Measurements from ENCODE around the gene LLGL2. TPM values are rescaled to one million over a fixed set of nuclear protein-coding genes. Genes with fewer than 3 reads are reported as not detected.

Gene LLGL2
- total and polyA plus RNA-seq, 5 donors from 2014 or later, result 13.6 to 44.1 (median 17.5) TPM

- Histone ChIP-seq H3K4me1 (ENCODE audit: control insufficient read depth, insufficient read depth, low read length, poor library complexity, severe bottlenecking) (no peaks in the 10 kb centered on the region), H3K27me3 (ENCODE audit: control insufficient read depth, insufficient read depth, low read length) (no peaks in the 10 kb centered on the region), H3K36me3 (ENCODE audit: control insufficient read depth, insufficient read depth, low read length) (no peaks in the 10 kb centered on the region), H3K4me3 (ENCODE audit: low read depth, low read length) (no peak overlapping the region), H3K9me3 (ENCODE audit: control insufficient read depth in 2 of 2, low read length in 2 of 2) (no peaks in the 10 kb centered on the region), H3K27ac (ENCODE audit: insufficient read depth, low read length, poor library complexity, severe bottlenecking) (no peak overlapping the region)
- ATAC-seq (ENCODE audit: low read depth in 2 of 2), result peak; percentile 62 to 68
- H3K36me3 Mint-ChIP-seq, result no peaks in the 10 kb centered on the region
- no peak overlapping the region for H3K4me3 Mint-ChIP-seq
- H3K27ac Mint-ChIP-seq, result no peak overlapping the region
- no peaks in the 10 kb centered on the region for H3K27me3 Mint-ChIP-seq
- H3K9me3 Mint-ChIP-seq, result no peaks in the 10 kb centered on the region
- H3K4me1 Mint-ChIP-seq, result peaks cover 0 to 5% (median 0%) of the 10 kb centered on the region in 4 donors
- peak; percentile 28 to 47 (median 45) for DNase-seq
These were observed 75.8 kb downstream of the LLGL2 start for GRCh38 chr17:75601057-75601987.

- no peaks in the 10 kb centered on the region for H3K36me3 Mint-ChIP-seq
- Histone ChIP-seq H3K36me3 (ENCODE audit: control insufficient read depth, insufficient read depth, low read length) (no peaks in the 10 kb centered on the region), H3K4me3 (ENCODE audit: low read depth, low read length) (no peak overlapping the region), H3K27ac (ENCODE audit: insufficient read depth, low read length, poor library complexity, severe bottlenecking) (no peak overlapping the region), H3K27me3 (ENCODE audit: control insufficient read depth, insufficient read depth, low read length) (no peaks in the 10 kb centered on the region), H3K9me3 (ENCODE audit: control insufficient read depth in 2 of 2, low read length in 2 of 2) (no peaks in the 10 kb centered on the region), H3K4me1 (ENCODE audit: control insufficient read depth, insufficient read depth, low read length, poor library complexity, severe bottlenecking) (no peaks in the 10 kb centered on the region)
- no peak overlapping the region for H3K4me3 Mint-ChIP-seq
- DNase-seq (no peak), ATAC-seq (ENCODE audit: low read depth in 2 of 2) (no peak)
- peaks cover 0 to 7% (median 0%) of the 10 kb centered on the region in 4 donors for H3K4me1 Mint-ChIP-seq
- H3K27ac Mint-ChIP-seq, result no peak overlapping the region
- no peaks in the 10 kb centered on the region for H3K9me3 Mint-ChIP-seq
- no peaks in the 10 kb centered on the region for H3K27me3 Mint-ChIP-seq
These were observed 77.1 kb downstream of the LLGL2 start for GRCh38 chr17:75602644-75603043.

- H3K36me3 Mint-ChIP-seq, result no peaks in the 10 kb centered on the region
- no peak overlapping the region for H3K27ac Mint-ChIP-seq
- H3K9me3 ChIP-seq (ENCODE audit: control insufficient read depth in 2 of 2, low read length in 2 of 2), result no peaks in the 10 kb centered on the region
- no peaks in the 10 kb centered on the region for H3K27me3 ChIP-seq (ENCODE audit: control insufficient read depth, insufficient read depth, low read length)
- H3K27me3 Mint-ChIP-seq, result no peaks in the 10 kb centered on the region
- no peak overlapping the region for H3K4me3 ChIP-seq (ENCODE audit: low read depth, low read length)
- H3K36me3 ChIP-seq (ENCODE audit: control insufficient read depth, insufficient read depth, low read length), result no peaks in the 10 kb centered on the region
- no peaks in the 10 kb centered on the region for H3K9me3 Mint-ChIP-seq
- DNase-seq, result no peak
- no peak overlapping the region for H3K4me3 Mint-ChIP-seq
- no peaks in the 10 kb centered on the region for H3K4me1 ChIP-seq (ENCODE audit: control insufficient read depth, insufficient read depth, low read length, poor library complexity, severe bottlenecking)
- no peak for ATAC-seq (ENCODE audit: low read depth in 2 of 2)
- no peak overlapping the region for H3K27ac ChIP-seq (ENCODE audit: insufficient read depth, low read length, poor library complexity, severe bottlenecking)
- H3K4me1 Mint-ChIP-seq, result peaks cover 0 to 7% (median 0%) of the 10 kb centered on the region in 4 donors
These were observed 77.6 kb downstream of the LLGL2 start for GRCh38 chr17:75603123-75603522.

- Histone ChIP-seq H3K27me3 (ENCODE audit: control insufficient read depth, insufficient read depth, low read length) (no peaks in the 10 kb centered on the region), H3K9me3 (ENCODE audit: control insufficient read depth in 2 of 2, low read length in 2 of 2) (no peaks in the 10 kb centered on the region), H3K4me3 (ENCODE audit: low read depth, low read length) (no peak overlapping the region), H3K36me3 (ENCODE audit: control insufficient read depth, insufficient read depth, low read length) (no peaks in the 10 kb centered on the region), H3K4me1 (ENCODE audit: control insufficient read depth, insufficient read depth, low read length, poor library complexity, severe bottlenecking) (no peaks in the 10 kb centered on the region), H3K27ac (ENCODE audit: insufficient read depth, low read length, poor library complexity, severe bottlenecking) (no peak overlapping the region)
- no peaks in the 10 kb centered on the region for H3K9me3 Mint-ChIP-seq
- ATAC-seq (ENCODE audit: low read depth in 2 of 2), result no peak
- H3K4me3 Mint-ChIP-seq, result no peak overlapping the region
- DNase-seq, result no peak
- peaks cover 0 to 7% (median 0%) of the 10 kb centered on the region in 4 donors for H3K4me1 Mint-ChIP-seq
- H3K27ac Mint-ChIP-seq, result no peak overlapping the region
- H3K36me3 Mint-ChIP-seq, result no peaks in the 10 kb centered on the region
- no peaks in the 10 kb centered on the region for H3K27me3 Mint-ChIP-seq
These were observed 78.7 kb downstream of the LLGL2 start for GRCh38 chr17:75604034-75604695.

GRCh38 chr17:75605790-75606189, 80.3 kb downstream of the LLGL2 start:
- Mint-ChIP-seq H3K4me3 (no peak overlapping the region), H3K9me3 (no peaks in the 10 kb centered on the region), H3K27ac (peak overlapping the region in 1 of 3 donors; percentile 5), H3K36me3 (no peaks in the 10 kb centered on the region), H3K27me3 (no peaks in the 10 kb centered on the region), H3K4me1 (peaks cover 0 to 7% (median 0%) of the 10 kb centered on the region in 4 donors)
- Histone ChIP-seq H3K4me3 (ENCODE audit: low read depth, low read length) (no peak overlapping the region), H3K4me1 (ENCODE audit: control insufficient read depth, insufficient read depth, low read length, poor library complexity, severe bottlenecking) (no peaks in the 10 kb centered on the region), H3K36me3 (ENCODE audit: control insufficient read depth, insufficient read depth, low read length) (no peaks in the 10 kb centered on the region), H3K9me3 (ENCODE audit: control insufficient read depth in 2 of 2, low read length in 2 of 2) (no peaks in the 10 kb centered on the region), H3K27me3 (ENCODE audit: control insufficient read depth, insufficient read depth, low read length) (no peaks in the 10 kb centered on the region), H3K27ac (ENCODE audit: insufficient read depth, low read length, poor library complexity, severe bottlenecking) (no peak overlapping the region)
- DNase-seq (no peak), ATAC-seq (ENCODE audit: low read depth in 2 of 2) (no peak)

- no peak overlapping the region for H3K27ac ChIP-seq (ENCODE audit: insufficient read depth, low read length, poor library complexity, severe bottlenecking)
- no peaks in the 10 kb centered on the region for H3K4me1 ChIP-seq (ENCODE audit: control insufficient read depth, insufficient read depth, low read length, poor library complexity, severe bottlenecking)
- ATAC-seq (ENCODE audit: low read depth in 2 of 2) (no peak), DNase-seq (no peak)
- H3K9me3 ChIP-seq (ENCODE audit: control insufficient read depth in 2 of 2, low read length in 2 of 2), result no peaks in the 10 kb centered on the region
- no peaks in the 10 kb centered on the region for H3K9me3 Mint-ChIP-seq
- peaks cover 0 to 4% (median 0%) of the 10 kb centered on the region in 4 donors for H3K4me1 Mint-ChIP-seq
- no peaks in the 10 kb centered on the region for H3K27me3 ChIP-seq (ENCODE audit: control insufficient read depth, insufficient read depth, low read length)
- H3K4me3 ChIP-seq (ENCODE audit: low read depth, low read length), result no peak overlapping the region
- no peaks in the 10 kb centered on the region for H3K36me3 ChIP-seq (ENCODE audit: control insufficient read depth, insufficient read depth, low read length)
- no peaks in the 10 kb centered on the region for H3K27me3 Mint-ChIP-seq
- H3K36me3 Mint-ChIP-seq, result no peaks in the 10 kb centered on the region
- no peak overlapping the region for H3K27ac Mint-ChIP-seq
- H3K4me3 Mint-ChIP-seq, result no peak overlapping the region
These were observed 81.6 kb downstream of the LLGL2 start for GRCh38 chr17:75607086-75607485.

- H3K9me3 ChIP-seq (ENCODE audit: control insufficient read depth in 2 of 2, low read length in 2 of 2), result no peaks in the 10 kb centered on the region
- no peaks in the 10 kb centered on the region for H3K27me3 ChIP-seq (ENCODE audit: control insufficient read depth, insufficient read depth, low read length)
- Mint-ChIP-seq H3K27me3 (no peaks in the 10 kb centered on the region), H3K4me3 (no peak overlapping the region), H3K27ac (no peak overlapping the region), H3K9me3 (no peaks in the 10 kb centered on the region), H3K4me1 (peaks cover 0 to 2% (median 0%) of the 10 kb centered on the region in 4 donors), H3K36me3 (no peaks in the 10 kb centered on the region)
- DNase-seq (no peak), ATAC-seq (ENCODE audit: low read depth in 2 of 2) (no peak)
- no peak overlapping the region for H3K27ac ChIP-seq (ENCODE audit: insufficient read depth, low read length, poor library complexity, severe bottlenecking)
- no peak overlapping the region for H3K4me3 ChIP-seq (ENCODE audit: low read depth, low read length)
- H3K4me1 ChIP-seq (ENCODE audit: control insufficient read depth, insufficient read depth, low read length, poor library complexity, severe bottlenecking), result no peaks in the 10 kb centered on the region
- no peaks in the 10 kb centered on the region for H3K36me3 ChIP-seq (ENCODE audit: control insufficient read depth, insufficient read depth, low read length)
These were observed 84.8 kb downstream of the LLGL2 start for GRCh38 chr17:75610103-75610984.

Measured in CD4-positive, CD25-positive, alpha-beta regulatory T cell (primary cell).